GM12801 (cell line): ENCODE results near the gene FBXW9.

Experiments used
- TF ChIP-seq, protein P1 (sequence below): IDR thresholded peaks from one replicate; pipeline ENCODE4 v1.5.1; 2011; ENCODE audit warnings: control low read depth; ENCODE audit not compliant: insufficient read length; ENCODE audit errors: extremely low read depth

FBXW9 gene

DNA sequence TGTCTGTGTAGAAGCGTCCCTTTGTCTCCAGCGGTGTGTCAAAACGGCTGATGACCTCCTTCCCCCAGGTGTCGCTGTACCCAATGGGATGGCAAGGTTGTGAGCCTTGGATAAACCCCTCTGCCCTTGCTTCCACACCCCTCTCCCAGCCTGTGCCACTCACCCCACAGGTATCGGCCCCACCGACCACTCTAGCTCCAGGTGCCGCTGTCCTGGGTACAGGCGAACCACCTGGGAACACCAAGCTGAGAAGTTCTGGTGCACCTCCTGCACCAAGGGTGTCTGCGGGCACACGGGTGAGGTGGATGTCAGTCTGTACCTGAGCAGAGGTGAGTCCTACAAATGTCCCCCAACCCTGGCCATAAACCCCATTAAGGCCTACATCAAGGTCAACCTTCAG lies 46.5 kb downstream of the FBXW9 start:
- TF ChIP-seq, protein P1, sequence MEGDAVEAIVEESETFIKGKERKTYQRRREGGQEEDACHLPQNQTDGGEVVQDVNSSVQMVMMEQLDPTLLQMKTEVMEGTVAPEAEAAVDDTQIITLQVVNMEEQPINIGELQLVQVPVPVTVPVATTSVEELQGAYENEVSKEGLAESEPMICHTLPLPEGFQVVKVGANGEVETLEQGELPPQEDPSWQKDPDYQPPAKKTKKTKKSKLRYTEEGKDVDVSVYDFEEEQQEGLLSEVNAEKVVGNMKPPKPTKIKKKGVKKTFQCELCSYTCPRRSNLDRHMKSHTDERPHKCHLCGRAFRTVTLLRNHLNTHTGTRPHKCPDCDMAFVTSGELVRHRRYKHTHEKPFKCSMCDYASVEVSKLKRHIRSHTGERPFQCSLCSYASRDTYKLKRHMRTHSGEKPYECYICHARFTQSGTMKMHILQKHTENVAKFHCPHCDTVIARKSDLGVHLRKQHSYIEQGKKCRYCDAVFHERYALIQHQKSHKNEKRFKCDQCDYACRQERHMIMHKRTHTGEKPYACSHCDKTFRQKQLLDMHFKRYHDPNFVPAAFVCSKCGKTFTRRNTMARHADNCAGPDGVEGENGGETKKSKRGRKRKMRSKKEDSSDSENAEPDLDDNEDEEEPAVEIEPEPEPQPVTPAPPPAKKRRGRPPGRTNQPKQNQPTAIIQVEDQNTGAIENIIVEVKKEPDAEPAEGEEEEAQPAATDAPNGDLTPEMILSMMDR, result no peak

DNA sequence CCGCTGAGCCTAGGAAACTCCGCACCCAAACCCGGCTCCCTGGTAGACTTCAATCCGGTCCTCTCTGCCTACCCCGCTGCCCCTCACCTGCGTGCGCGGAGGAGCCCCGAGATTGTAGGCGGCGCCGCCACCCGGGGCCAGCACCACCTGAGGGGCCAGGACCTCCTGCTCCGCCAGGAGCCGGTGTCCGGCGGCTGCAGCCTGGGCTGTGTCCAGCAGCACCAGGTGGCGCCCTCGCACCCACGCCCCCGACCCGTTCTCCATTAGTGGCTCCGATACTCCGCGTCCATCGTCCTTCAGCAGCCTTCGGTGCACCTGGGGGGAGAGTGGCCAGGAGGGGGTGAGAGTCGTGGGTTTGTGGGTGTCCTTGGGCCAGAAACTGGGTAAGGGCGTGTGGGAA lies 48.3 kb downstream of the FBXW9 start:
- TF ChIP-seq, protein P1, result no peak

DNA sequence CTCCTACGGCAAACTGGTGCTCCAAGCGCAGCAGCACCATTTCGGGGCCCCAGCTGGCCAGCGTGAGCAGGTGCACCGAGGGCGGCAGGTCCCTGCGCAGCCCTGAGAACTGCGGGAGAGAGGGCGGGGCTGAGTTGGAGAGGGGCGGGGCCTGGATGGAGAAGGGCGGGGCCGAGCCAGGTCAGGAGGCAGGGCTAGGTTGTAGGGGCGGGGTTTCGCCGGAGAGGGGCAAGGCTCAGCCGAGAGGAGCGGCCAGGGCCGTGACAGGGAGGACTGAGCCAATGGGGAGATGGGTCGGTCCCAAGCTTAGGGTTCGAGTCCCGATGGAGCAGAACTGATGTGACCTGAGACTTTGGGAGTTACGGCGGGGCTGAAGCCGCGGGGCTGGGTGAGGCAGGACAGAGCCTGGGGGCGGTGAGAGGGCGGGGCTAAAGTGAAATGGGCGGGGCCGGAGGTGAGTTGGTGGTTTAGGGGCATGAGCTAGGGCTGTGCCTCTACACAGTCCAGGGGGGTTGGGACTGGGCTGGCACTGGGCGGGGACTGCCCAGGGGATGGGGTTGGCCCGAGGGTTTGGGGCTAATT lies 48.9 kb downstream of the FBXW9 start:
- TF ChIP-seq, protein P1, result no peak

DNA sequence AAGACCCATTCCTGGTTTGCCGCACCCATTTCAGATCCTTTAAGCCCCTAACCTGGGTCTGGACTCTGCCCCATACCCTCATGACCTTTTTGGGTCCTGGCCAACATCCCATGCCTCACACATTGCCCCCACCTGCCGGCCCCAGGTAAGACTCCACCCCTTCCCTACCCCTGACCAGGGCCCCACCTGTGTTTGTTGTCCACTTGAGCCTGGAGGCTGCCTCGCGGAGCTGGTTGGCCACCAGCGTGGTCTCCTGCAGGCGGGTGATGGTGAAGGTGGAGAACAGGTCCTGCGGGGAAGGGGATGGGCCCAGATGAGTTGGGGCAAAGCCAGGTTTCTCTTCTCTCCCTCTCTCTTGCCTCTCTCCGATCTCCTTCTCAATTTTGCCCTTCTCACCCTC lies 49.4 kb downstream of the FBXW9 start:
- TF ChIP-seq, protein P1, result no peak

DNA sequence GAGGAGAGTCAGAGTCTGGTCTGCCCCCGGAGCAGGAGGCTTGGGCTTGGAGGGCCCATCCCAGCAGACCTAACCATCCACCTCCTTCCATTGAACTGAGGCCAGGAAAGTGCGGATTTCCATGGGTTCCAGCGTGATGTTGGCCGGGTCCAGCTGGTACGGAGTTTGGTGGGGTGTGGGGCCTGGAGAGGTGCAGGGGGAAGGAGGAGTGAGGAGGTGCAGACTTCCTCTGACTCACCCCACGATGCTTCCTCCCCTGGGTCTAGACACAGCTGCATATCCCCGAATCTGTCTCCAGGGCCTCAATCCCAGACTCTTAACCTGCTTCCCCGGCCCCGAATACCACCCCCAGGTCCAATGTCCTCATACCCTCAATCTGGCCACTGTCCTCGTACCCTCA lies 49.9 kb downstream of the FBXW9 start:
- TF ChIP-seq, protein P1, result no peak

DNA sequence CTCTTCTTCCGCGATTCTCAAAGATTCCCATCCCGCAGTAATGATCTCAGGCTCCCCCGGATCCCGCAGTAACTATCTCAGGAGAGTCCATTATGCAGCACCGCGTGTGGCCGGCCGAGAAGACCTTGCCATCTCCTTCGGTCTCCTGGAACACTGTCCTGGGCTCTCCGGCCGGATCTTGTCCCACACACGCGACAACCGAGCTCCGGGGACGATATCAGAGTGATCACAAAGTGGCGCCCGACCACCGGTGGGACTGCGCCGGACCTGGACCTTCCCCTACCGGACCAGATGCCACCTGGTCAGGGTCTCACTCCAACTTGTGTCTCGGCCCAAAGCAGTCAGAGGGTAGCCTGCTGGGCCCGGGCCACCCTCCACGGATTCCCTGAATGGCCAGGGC lies 53.9 kb downstream of the FBXW9 start:
- TF ChIP-seq, protein P1, result no peak

DNA sequence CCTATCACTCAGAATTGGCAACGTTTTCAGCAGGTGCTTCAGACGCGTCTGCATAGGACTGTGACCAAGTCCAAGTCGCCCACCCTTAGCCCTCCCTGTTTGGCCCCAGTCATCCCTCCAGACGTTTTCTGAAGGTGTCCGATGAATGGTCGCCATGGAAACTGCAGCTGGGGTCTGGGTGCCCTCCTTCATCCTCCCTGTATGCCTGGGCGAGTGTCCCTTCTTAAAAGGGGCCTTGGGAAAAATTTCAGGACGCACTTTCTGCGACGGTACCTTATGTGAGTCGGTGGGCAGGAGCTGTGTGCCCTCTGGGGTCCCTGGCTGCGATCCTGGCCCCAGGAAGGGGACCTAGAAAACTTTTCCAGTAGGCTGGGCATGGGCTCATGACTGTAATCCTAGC lies 55.0 kb downstream of the FBXW9 start:
- TF ChIP-seq, protein P1, result no peak
